Activated gamma-delta T cell treated with anti-CD3 and anti-CD28 coated beads, Interleukin-2, amount 50 U/mL, for 16 hours (primary cell): ENCODE results near the gene LITAF.

ENCODE experiments used
- DNase-seq: peaks from one replicate; pipeline ENCODE4 v3.0.0-alpha.2; 2020; ENCODE audit warnings: low read depth

LITAF gene

DNA sequence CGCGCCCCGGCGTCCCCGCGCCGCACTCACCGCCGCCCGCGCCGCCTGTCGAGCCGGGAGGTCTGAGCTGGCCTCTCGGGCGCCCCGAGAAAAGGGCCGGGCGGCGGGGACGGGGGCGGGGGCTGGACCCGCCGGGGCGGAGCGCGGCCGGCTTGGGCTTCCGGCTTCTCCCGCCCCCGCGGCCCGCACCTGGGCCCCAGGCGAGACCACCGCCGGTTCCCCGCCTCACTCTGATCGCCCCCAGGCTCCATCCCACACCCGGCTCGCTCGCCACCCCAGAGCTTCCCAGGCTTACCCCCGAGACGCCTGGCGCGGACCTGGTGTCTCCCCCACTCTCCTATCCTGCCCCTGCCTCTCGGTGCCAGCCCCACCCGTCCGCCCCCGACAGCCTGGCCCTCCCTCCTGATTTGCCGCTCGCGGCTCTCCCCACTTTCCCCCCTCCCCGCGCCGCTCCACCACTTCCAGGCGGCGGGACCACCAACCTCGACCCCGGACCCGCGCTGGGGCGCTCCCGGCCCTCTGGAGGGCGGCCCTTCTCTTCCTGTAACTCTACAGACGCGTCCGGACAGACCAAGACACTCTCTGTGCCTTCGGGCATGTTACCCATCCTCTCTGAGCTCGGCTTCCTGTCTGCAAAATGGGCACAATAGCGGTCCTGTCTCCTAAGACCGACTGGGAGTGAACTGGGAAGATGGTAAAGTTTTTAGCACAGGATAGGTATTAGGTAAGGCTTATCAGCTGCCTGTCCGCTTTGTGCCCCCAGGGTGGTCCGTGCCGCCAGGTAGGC lies at the start of gene LITAF:
Gene LITAF (minus strand): TSS at position 64 of the 787 bp plus-strand sequence. CDS start 30,189 bp downstream, outside the sequence.
- DNase-seq: peak; percentile 42

DNA sequence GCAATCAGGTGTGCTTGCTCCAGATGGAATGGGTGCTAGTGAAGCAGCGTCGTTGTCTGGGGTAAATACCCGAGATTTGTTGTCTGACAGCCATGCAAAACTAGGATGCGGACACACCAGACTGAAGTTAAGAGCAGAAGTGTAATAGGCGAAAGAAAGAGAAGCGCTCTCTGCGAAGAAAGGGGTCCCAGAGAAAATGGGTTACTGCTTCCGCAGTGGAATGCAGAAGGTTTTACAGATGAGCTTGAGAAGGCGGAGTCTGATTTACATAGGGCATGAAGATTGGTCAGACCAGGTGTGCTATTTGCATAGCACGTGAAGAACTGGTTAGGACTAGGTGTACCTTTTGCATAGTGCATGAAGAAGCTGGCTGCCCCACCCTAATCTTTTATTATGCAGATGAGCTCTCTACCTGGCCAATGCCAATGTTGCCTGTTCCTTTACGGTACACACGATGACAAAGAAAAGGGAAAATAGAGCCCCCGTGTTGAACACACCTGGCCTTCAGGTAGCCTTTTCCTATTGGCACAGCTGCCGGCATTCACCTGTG lies 49.5 kb upstream of the LITAF start:
- no peak for DNase-seq

DNA sequence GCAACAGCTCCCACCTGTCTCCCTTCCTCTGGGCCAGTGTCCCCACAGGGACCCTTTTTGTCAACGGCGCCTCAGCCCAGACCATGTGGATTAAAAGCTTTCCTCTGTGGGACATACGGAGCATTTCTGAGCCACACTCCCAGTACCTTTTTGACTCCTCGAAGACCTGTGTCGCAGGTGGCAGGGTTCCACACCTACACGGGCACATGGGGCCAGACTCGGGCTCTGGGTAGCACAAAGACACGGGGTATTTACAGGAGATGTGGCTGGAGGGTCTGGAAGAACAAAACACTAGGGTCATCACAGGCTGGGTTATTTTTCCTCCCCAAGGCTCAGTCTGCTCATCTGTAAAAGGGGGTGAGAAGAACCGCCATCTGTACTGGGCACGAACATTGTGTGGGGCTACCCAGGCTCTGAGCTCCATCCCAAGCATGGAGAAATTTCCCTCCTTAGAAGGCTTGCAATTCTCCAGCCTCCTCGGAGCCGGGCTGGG lies 49.0 kb upstream of the LITAF start:
- DNase-seq: no peak

- DNase-seq: no peak
Observed at GRCh38 chr16:11635113-11635652, 48.5 kb upstream of the LITAF start.

- DNase-seq: no peak
Observed at GRCh38 chr16:11634312-11634711, 47.6 kb upstream of the LITAF start.

GRCh38 chr16:11633113-11633512 lies 46.4 kb upstream of the LITAF start:
- no peak for DNase-seq

- no peak for DNase-seq
Observed at GRCh38 chr16:11632455-11632939, 45.8 kb upstream of the LITAF start.

GRCh38 chr16:11631214-11631613 lies 44.5 kb upstream of the LITAF start:
- DNase-seq: no peak

DNA sequence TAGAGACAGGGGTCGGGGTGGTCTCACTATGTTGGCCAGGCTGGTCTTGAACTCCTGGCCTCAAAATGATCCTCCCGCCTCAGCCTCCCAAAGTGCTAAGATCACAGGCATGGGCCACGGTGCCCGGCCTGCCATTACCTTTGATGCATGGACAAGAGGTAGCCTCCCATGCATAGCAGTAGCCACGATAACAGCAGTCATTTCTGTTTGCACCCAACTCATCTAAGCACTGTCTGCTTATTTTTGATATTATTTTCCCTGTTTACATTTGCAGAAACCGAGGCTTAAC lies 44.0 kb upstream of the LITAF start:
- no peak for DNase-seq

- no peak for DNase-seq
Observed at GRCh38 chr16:11630046-11630767, 43.5 kb upstream of the LITAF start.

DNA sequence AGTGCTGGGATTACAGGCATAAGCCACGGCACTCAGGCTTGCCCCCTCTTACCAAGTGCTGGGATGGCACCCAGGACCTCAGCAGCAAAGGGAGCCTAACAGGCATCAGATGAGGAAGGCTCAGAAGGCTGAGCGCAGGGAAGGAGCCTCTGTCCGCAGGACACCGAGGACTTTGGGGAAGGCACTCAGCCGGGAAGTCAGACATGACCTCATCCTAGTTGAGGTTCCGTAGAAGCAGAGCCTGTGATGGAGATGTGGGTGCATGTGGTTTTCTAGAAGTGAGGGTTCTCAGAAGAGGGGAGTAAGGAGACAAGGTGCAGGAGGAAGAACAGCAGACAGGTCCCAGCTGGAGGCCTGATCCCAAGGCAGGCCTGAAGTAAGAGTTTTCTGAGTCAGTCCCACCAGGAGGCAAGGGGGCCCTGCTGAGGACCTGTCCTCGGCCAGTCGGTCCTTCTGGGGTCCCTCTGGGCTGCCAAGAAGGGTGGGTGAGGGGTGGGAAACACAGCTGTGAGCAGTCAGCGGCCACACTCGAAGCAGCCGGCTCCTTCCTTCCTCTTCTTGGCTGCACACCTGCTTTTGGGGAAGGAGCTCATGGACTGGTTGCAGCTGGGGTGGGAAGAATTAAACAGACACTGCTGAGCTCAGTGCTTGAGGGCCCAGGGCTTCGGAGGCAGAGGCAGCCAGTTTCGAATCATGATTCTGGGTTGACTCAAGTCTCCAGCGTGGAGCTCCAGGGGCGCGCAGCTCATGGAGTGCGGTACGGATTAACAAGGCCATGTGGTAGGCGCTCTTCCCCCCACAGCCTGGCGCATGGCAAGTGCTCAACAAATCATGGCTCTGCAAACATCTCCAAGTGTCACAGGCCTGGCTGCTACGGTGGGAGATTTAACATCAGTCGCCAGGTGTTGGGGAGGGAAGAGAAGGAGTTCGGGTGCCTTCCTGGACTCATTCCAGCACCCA lies 42.6 kb upstream of the LITAF start:
- no peak for DNase-seq

DNA sequence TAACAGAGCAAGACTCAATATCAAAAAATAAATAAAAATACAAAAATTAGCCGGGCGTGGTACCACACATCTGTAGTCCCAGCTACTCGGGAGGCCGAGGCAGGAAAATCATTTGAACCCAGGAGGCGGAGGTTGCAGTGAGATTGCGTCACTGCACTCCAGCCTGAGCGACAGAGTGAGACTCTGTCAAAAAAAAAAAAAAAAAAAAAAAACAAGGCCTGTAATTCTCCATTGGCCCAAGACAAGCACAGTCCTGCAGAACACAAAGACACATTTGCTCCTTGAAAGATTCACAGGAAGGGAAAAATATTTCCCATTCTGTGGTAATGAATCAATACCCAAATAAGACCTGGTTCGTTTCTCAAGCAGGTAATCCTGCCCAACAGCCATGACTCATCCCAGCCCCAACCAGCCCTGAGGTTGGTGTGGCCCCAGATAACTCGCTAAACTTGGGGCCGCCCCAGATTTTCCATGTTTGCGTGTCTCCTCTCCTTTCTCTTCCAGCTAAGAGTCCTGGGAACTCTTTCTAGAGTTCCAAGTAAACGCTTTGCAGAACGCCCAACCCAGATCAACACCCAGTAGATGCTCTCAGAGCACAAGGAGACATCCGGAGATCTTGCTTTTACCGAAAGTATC lies 41.2 kb upstream of the LITAF start:
- no peak for DNase-seq

DNA sequence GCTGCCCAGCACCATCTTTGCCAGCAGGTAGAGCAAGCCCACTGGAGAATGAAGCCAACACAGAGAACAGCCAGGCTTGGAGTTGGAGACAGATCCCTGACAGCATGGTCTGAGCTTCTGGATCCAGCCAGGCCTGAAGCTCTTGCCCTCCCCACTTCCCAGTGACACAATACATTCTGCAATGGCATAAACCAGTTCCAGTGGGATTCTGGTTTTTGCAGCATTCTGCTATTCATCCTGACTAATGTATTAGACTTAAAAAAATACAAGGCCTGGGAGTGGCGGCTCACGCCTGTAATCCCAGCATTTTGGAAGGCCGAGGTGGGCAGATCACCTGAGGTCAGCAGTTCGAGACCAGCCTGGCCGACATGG lies 40.6 kb upstream of the LITAF start:
- DNase-seq: no peak

DNA sequence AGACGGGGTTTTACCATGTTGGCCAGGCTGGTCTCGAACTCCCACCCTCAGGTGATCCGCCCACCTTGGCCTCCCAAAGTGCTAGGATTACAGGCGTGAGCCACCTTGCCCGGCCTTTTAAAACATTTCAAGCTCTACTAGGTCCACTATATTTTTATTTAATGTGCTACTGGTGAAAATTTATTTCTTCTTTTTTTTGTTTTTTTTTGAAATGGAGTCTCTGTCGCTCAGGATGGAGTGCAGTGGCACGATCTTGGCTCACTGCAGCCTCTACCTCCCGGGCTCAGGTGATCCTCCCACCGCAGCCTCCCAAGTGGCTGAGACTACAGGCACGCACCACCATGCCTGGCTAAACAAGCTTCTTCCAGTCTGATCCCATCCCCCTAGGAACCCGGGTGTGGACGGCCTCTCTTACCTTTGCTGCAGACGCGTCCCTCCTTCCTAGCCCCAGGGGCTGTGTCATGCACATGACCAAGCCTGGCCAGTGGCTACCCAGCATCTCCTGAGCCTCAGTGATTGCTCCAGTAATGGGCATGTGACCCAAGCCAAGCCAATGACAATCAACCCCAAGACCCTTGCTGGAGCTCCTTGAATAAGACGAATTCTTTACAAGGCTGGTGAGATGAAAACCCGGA lies 40.1 kb upstream of the LITAF start:
- no peak for DNase-seq

DNA sequence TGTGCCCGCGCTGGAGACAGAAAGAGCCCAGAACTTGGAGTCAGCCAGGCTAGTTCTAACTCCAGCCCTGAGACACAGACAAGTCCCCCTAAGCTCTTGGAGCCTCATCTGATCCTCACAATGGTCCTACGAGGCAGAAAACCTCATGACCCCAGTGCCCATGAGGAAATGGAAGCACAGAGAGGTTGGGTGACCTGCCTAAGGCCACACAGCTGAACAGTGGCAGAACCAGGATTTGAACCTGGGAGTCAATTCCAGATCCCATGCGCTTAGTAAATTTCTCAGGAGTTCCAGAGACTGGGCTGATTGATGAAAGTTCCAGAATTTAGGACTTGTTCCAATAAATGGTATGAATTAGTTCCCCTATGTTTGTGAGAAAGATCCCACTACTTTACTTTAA lies 39.0 kb upstream of the LITAF start:
- DNase-seq: no peak

- DNase-seq: no peak
Observed at GRCh38 chr16:11624636-11625607, 38.2 kb upstream of the LITAF start.

GRCh38 chr16:11624205-11624604 lies 37.5 kb upstream of the LITAF start:
- DNase-seq: no peak

- DNase-seq: peak; percentile 19
Observed at GRCh38 chr16:11621920-11622651, 35.4 kb upstream of the LITAF start.

DNA sequence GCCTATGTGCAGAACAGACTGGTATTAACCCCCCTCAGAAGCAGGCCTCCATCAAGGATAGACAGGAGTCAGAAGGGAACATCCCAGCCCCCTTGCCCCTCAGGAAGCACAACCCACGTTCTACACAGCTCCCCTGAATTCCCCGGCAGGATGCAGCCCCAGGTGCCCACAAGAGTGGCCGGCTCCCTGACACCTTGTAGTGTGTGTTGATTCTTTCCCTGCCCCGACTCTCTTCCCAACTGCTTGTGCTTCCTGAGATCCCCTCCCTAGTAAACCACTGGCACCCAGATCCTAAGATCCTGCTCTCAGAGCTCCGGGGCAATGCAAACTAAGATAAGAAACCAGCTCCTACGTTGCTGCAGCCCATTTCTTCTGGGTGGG lies 34.8 kb upstream of the LITAF start:
- no peak for DNase-seq
